Karpas-422 (cell line): ENCODE results near the gene PIWIL4. TPM values are rescaled to one million over a fixed set of nuclear protein-coding genes. Genes with fewer than 3 reads are reported as not detected.
"Not testable (repeated sequence)": the region's sequence is repeated elsewhere in the genome, so short reads cannot be mapped to it uniquely, and the experiment has no call there.

ENCODE experiments used
- DNase-seq: peaks from one replicate; pipeline ENCODE4 v3.0.0-alpha.2; 2015
- H2AFZ ChIP-seq: fragments of 200-600 bp; sonication (generic); 2 replicates; pipeline ENCODE4 v1.6.1; 2014; ENCODE audit warnings: antibody characterized with exemption, low read length, mixed read lengths
- H3K27ac ChIP-seq: fragments of 200-600 bp; sonication (generic); 2 replicates; pipeline ENCODE4 v1.5.1; 2014; ENCODE audit warnings: mild to moderate bottlenecking, low read length, moderate library complexity
- H3K27me3 ChIP-seq: fragments of 200-600 bp; sonication (generic); 2 replicates; pipeline ENCODE4 v1.6.1; 2014; ENCODE audit warnings: low read length, mixed read lengths
- H3K36me3 ChIP-seq: fragments of 200-600 bp; sonication (generic); 2 replicates; pipeline ENCODE4 v1.6.1; 2014; ENCODE audit warnings: low read length, mixed read lengths; ENCODE audit not compliant: insufficient read depth
- H3K4me1 ChIP-seq: fragments of 200-600 bp; sonication (generic); 2 replicates; pipeline ENCODE4 v1.6.1; 2014; ENCODE audit warnings: mild to moderate bottlenecking, low read length, mixed read lengths
- H3K4me2 ChIP-seq: fragments of 200-600 bp; sonication (generic); 2 replicates; pipeline ENCODE4 v1.6.1; 2014; ENCODE audit warnings: low read length, low read depth, mild to moderate bottlenecking; ENCODE audit not compliant: poor library complexity, severe bottlenecking
- H3K4me3 ChIP-seq: fragments of 200-600 bp; sonication (generic); 2 replicates; pipeline ENCODE4 v1.5.1; 2014; ENCODE audit warnings: mild to moderate bottlenecking, antibody characterized with exemption, low read length, mixed read lengths
- H3K79me2 ChIP-seq: fragments of 200-600 bp; sonication (generic); 2 replicates; pipeline ENCODE4 v1.6.1; 2014; ENCODE audit warnings: mild to moderate bottlenecking, low read length, mixed read lengths
- H3K9ac ChIP-seq: fragments of 200-600 bp; sonication (generic); 2 replicates; pipeline ENCODE4 v1.6.0; 2014; ENCODE audit warnings: low read length
- H3K9me2 ChIP-seq: fragments of 200-600 bp; sonication (generic), shearing (Covaris generic); replicated peaks from 2 replicates; pipeline ENCODE4 v1.6.0; 2014; ENCODE audit warnings: mild to moderate bottlenecking, low read length, moderate library complexity; ENCODE audit not compliant: insufficient read depth
- H3K9me3 ChIP-seq: fragments of 300-700, 200-600 bp; sonication (generic); 2 replicates; pipeline ENCODE4 v1.6.1; 2014; ENCODE audit warnings: low read length, mixed read lengths
- H4K20me1 ChIP-seq: fragments of 200-600 bp; sonication (generic); 2 replicates; pipeline ENCODE4 v1.6.1; 2014; ENCODE audit warnings: mild to moderate bottlenecking, antibody characterized with exemption, low read length, low read depth; ENCODE audit not compliant: insufficient read depth
- total RNA-seq: library from RNA; depleted of rRNA; stranded (reverse); fragments of >200 nt; shearing (Covaris generic); gene quantifications from 2 replicates; pipeline ENCODE4 v1.2.3, GENCODE V29; 2014; ENCODE audit warnings: low replicate concordance

The PIWIL4 gene
- total RNA-seq, 1 experiment from 2014 or later = 0.30 TPM

DNA sequence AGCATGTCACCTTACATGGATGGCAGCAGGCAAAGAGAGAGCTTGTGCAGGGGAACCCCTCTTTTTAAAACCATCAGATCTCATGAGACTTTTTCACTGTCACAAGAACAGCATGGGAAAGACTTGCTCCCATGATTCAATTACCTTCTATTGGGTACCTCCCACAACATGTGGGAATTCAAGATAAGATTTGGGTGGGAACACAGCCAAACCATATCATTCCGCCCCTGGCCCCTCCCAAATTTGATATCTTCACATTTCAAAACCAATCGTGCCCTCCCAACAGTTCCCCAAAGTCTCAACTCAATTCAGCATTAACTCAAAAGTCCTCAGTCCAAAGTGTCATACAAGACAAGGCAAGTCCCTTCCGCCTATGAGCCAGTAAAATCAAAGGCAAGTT, 58.3 kb downstream of the PIWIL4 start:
- not testable (repeated sequence) for H3K9me3 ChIP-seq, H4K20me1 ChIP-seq, H3K27me3 ChIP-seq, H3K4me1 ChIP-seq, DNase-seq, H3K9ac ChIP-seq, H3K9me2 ChIP-seq, H3K79me2 ChIP-seq, H3K36me3 ChIP-seq, H3K4me2 ChIP-seq, H2AFZ ChIP-seq, H3K27ac ChIP-seq, H3K4me3 ChIP-seq

GRCh38 chr11:94627003-94627560, 59.9 kb downstream of the PIWIL4 start:
- not testable (repeated sequence) for H3K27me3 ChIP-seq, H3K4me2 ChIP-seq, H3K9ac ChIP-seq, H3K4me3 ChIP-seq, H3K9me2 ChIP-seq, H2AFZ ChIP-seq, H3K36me3 ChIP-seq, H3K9me3 ChIP-seq, H3K27ac ChIP-seq, DNase-seq, H3K4me1 ChIP-seq, H4K20me1 ChIP-seq, H3K79me2 ChIP-seq

- peaks cover 8% of the 10 kb centered on the region; the same call in 1 of the 2 replicates for H3K9me3 ChIP-seq
- H3K27ac ChIP-seq = no peak overlapping the region
- H3K4me1 ChIP-seq = no peaks in the 10 kb centered on the region; the same call in 1 of the 2 replicates
- H3K9me2 ChIP-seq = no peaks in the 10 kb centered on the region
- DNase-seq = peak; percentile 60
- H3K79me2 ChIP-seq = no peaks in the 10 kb centered on the region
- no peaks in the 10 kb centered on the region for H3K36me3 ChIP-seq
- no peak overlapping the region for H3K4me2 ChIP-seq
- peaks cover 2% of the 10 kb centered on the region; the same call in 1 of the 2 replicates for H3K27me3 ChIP-seq
- no peaks in the 10 kb centered on the region for H4K20me1 ChIP-seq
- H3K4me3 ChIP-seq = no peak overlapping the region
- H2AFZ ChIP-seq = no peak overlapping the region
- no peak overlapping the region for H3K9ac ChIP-seq
These were observed 62.6 kb downstream of the PIWIL4 start for GRCh38 chr11:94629741-94630140.

DNA sequence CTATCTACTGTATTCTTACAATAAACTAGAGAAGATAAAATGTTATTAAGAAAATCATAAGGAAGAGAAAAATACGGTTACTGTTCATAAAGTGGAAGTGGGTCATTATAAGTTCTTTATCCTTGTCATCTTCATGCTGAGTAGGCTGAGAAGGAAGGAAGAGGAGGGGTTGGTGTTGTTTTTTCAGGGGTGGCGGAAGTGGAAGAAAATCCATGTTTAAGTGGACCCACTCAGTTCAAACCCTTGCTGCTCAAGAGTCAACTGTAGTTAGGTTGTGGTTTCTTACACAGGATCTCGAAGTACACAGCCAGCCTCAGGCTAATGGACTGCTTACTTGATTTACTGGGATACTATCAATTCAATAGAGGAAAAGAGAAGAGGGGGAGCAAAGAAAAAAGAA, 63.1 kb downstream of the PIWIL4 start:
- Histone ChIP-seq H4K20me1 (no peaks in the 10 kb centered on the region), H3K36me3 (no peaks in the 10 kb centered on the region), H3K9me3 (peaks cover 8% of the 10 kb centered on the region; the same call in 1 of the 2 replicates), H3K4me1 (no peaks in the 10 kb centered on the region; the same call in 1 of the 2 replicates), H2AFZ (no peak overlapping the region), H3K4me2 (no peak overlapping the region), H3K27ac (no peak overlapping the region), H3K9ac (no peak overlapping the region), H3K79me2 (no peaks in the 10 kb centered on the region), H3K27me3 (peaks cover 2% of the 10 kb centered on the region; the same call in 1 of the 2 replicates), H3K9me2 (no peaks in the 10 kb centered on the region), H3K4me3 (no peak overlapping the region)
- no peak for DNase-seq

- Histone ChIP-seq H3K27me3 (peaks cover 2% of the 10 kb centered on the region; the same call in 1 of the 2 replicates), H3K4me2 (no peak overlapping the region), H3K4me1 (no peaks in the 10 kb centered on the region; the same call in 1 of the 2 replicates), H3K9me3 (peaks cover 8% of the 10 kb centered on the region; the same call in 1 of the 2 replicates), H3K9ac (no peak overlapping the region), H3K9me2 (no peaks in the 10 kb centered on the region), H3K36me3 (no peaks in the 10 kb centered on the region), H3K79me2 (no peaks in the 10 kb centered on the region), H2AFZ (no peak overlapping the region), H3K27ac (no peak overlapping the region), H4K20me1 (no peaks in the 10 kb centered on the region), H3K4me3 (no peak overlapping the region)
- no peak for DNase-seq
These were observed 65.2 kb downstream of the PIWIL4 start for GRCh38 chr11:94632356-94632755.

GRCh38 chr11:94635072-94635471, 67.9 kb downstream of the PIWIL4 start:
- Histone ChIP-seq H2AFZ (no peak overlapping the region), H3K4me2 (no peak overlapping the region), H3K9me3 (no peaks in the 10 kb centered on the region), H3K27ac (no peak overlapping the region), H3K9me2 (no peaks in the 10 kb centered on the region), H3K4me1 (peaks cover 7% of the 10 kb centered on the region; the same call in 1 of the 2 replicates), H3K79me2 (no peaks in the 10 kb centered on the region), H3K27me3 (no peaks in the 10 kb centered on the region), H3K36me3 (no peaks in the 10 kb centered on the region), H3K9ac (no peak overlapping the region), H4K20me1 (no peaks in the 10 kb centered on the region), H3K4me3 (no peak overlapping the region)
- no peak for DNase-seq

DNA sequence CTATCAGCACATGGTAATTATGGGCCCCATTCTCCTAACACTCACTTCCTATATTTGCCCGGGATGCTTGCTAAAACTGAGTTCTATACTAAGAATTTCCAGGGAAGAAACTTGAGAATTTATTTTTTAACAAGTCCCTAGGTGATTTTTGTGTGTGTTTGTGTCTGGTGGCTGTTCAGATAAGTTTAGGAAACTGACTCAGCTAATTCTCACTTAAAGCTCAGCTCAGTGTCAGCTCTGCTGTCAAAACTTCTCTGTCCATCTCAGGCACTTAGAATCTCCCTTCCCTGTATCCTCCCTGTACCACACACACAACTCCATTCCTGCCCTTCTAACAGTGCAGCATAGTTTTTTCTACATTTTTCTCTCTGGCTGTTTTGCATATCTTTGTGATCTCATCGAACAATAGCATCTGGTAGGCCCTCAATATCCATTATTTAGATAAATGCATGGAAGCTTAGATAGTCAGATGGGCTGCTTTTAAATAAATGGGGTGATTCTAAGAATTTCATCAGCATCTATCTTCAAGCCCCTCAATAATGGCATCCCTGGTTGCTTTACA, 69.3 kb downstream of the PIWIL4 start:
- H3K9ac ChIP-seq = no peak overlapping the region
- H3K27me3 ChIP-seq = no peaks in the 10 kb centered on the region
- no peak overlapping the region for H3K27ac ChIP-seq
- no peaks in the 10 kb centered on the region for H4K20me1 ChIP-seq
- no peak overlapping the region for H3K4me2 ChIP-seq
- no peaks in the 10 kb centered on the region for H3K9me2 ChIP-seq
- peaks cover 7% of the 10 kb centered on the region; the same call in 1 of the 2 replicates for H3K4me1 ChIP-seq
- no peaks in the 10 kb centered on the region for H3K79me2 ChIP-seq
- no peak for DNase-seq
- no peak overlapping the region for H3K4me3 ChIP-seq
- no peaks in the 10 kb centered on the region for H3K36me3 ChIP-seq
- no peaks in the 10 kb centered on the region for H3K9me3 ChIP-seq
- H2AFZ ChIP-seq = no peak overlapping the region

DNA sequence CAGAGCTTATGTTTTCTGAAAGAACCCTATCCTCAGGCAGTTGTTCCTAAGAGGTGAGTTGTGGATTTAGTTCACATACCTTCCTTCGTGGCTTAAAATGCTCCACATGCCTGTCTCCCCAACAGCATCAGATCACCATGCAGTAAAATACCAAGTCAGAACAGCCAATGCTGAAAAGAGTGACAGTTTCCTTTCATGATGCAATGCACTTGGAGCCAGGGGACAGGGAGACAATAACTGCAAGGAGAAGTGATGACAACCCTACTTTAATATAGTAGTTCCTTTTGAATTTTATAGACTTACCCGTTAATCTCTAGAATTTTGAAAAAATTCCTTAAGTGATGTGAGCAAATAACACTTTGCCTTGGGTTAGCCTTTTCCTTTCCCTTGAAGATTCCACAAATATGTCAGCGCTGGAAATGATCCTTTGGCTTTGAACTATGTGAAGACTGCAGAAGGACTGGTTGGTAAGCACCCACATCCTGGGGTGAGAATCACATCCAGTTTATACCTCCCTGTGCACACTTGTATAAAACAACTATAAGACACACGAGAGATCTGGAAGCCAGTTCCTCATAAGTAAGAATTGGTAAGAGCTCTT, 71.2 kb downstream of the PIWIL4 start:
- Histone ChIP-seq H3K27me3 (no peaks in the 10 kb centered on the region), H3K9ac (peak overlapping the region; percentile 2; the same call in 1 of the 2 replicates), H3K27ac (no peak overlapping the region), H3K4me1 (peaks cover 7% of the 10 kb centered on the region; the same call in 1 of the 2 replicates), H4K20me1 (no peaks in the 10 kb centered on the region), H3K9me2 (no peaks in the 10 kb centered on the region), H3K4me2 (peak overlapping the region; percentile 20), H2AFZ (peak overlapping the region; percentile 39; the same call in 1 of the 2 replicates), H3K79me2 (no peaks in the 10 kb centered on the region), H3K36me3 (no peaks in the 10 kb centered on the region), H3K4me3 (no peak overlapping the region), H3K9me3 (no peaks in the 10 kb centered on the region)
- DNase-seq = no peak
